GM21786 (cell line): ENCODE measurements around the gene IL13RA2.

ENCODE experiments used
- ATAC-seq: cut with Tn5 transposase; IDR thresholded peaks from one replicate; pipeline ENCODE4 v1.9.1; 2021; ENCODE audit not compliant: unreplicated experiment

IL13RA2 gene

GRCh38 chrX:114997779-114998178 is 19.6 kb downstream of the IL13RA2 start:
- no peak for ATAC-seq

- no peak for ATAC-seq
Measured at GRCh38 chrX:114985967-114986592, 31.3 kb downstream of the IL13RA2 start.

GRCh38 chrX:114976292-114976691 is 41.1 kb downstream of the IL13RA2 start:
- no peak for ATAC-seq

- no peak for ATAC-seq
Measured at GRCh38 chrX:114973013-114973412, 44.4 kb downstream of the IL13RA2 start.

- ATAC-seq: no peak
Measured at GRCh38 chrX:114970806-114971205, 46.6 kb downstream of the IL13RA2 start.

- ATAC-seq: no peak
Measured at GRCh38 chrX:114964374-114964773, 53.0 kb downstream of the IL13RA2 start.

GRCh38 chrX:114962209-114962608 is 55.2 kb downstream of the IL13RA2 start:
- ATAC-seq: no peak

GRCh38 chrX:114959729-114960128 is 57.7 kb downstream of the IL13RA2 start:
- no peak for ATAC-seq
